ENCODE data around the gene NRDE2. TPM values are rescaled to one million over a fixed set of nuclear protein-coding genes. Genes with fewer than 3 reads are reported as not detected.

NRDE2 gene
- total and polyA plus RNA-seq, 4 donors, result 5.6 to 20.0 (median 13.7) TPM

- TF ChIP-seq GABPA (IDR thresholded peaks at IDR 0.05 in 1 of 2, conservative IDR thresholded peaks at IDR 0.05 in 1 of 2), result no peak
Observed at GRCh38 chr14:90304502-90304901, 27.2 kb downstream of the NRDE2 start (continued).

GRCh38 chr14:90303473-90303872 lies 28.3 kb downstream of the NRDE2 start:
- 72% methylated on average over 4 of the region's 4 CpGs for WGBS
- H3K27ac ChIP-seq (ENCODE audit: low read depth in 1 of 2, low read length in 2 of 2), result no peak overlapping the region
- H3K36me3 ChIP-seq (ENCODE audit: control insufficient read depth in 4 of 4, insufficient read depth in 3 of 4, low read depth in 1 of 4, low read length in 3 of 4), result peaks cover 0 to 20% (median 5%) of the 10 kb centered on the region in 4 donors
- H3K4me3 ChIP-seq (ENCODE audit: low read depth in 1 of 3, low read length in 3 of 3), result no peak overlapping the region
- H3K27me3 ChIP-seq (ENCODE audit: control insufficient read depth in 4 of 4, insufficient read depth in 4 of 4, low read length in 3 of 4), result no peaks in the 10 kb centered on the region
- TF ChIP-seq ATF3 (IDR thresholded peaks at IDR 0.05), result no peak
- peak; percentile 54 for TF ChIP-seq SP1 (IDR thresholded peaks at IDR 0.05)
- TF ChIP-seq HNF4A (conservative IDR thresholded peaks at IDR 0.05), result peak; percentile 41 to 87
- TF ChIP-seq HNF4G (IDR thresholded peaks at IDR 0.05), result peak; percentile 50
- TF ChIP-seq FOXA2 (IDR thresholded peaks at IDR 0.05), result no peak
- no peak for DNase-seq (ENCODE audit: low spot score)
- no peaks in the 10 kb centered on the region for H3K9me3 ChIP-seq (ENCODE audit: control insufficient read depth in 4 of 4, low read length in 3 of 4)
- no peak overlapping the region for H3K9ac ChIP-seq (ENCODE audit: low read depth in 1 of 2, low read length in 2 of 2)
- peaks cover 3 to 37% (median 25%) of the 10 kb centered on the region in 4 donors for H3K4me1 ChIP-seq (ENCODE audit: control insufficient read depth in 4 of 4, insufficient read depth in 4 of 4, low read length in 3 of 4)

GRCh38 chr14:90302529-90303303 lies 29.0 kb downstream of the NRDE2 start:
- Histone ChIP-seq H3K27me3 (ENCODE audit: control insufficient read depth in 4 of 4, insufficient read depth in 4 of 4, low read length in 3 of 4) (no peaks in the 10 kb centered on the region), H3K36me3 (ENCODE audit: control insufficient read depth in 4 of 4, insufficient read depth in 3 of 4, low read depth in 1 of 4, low read length in 3 of 4) (peaks cover 2 to 18% (median 6%) of the 10 kb centered on the region in 4 donors), H3K4me1 (ENCODE audit: control insufficient read depth in 4 of 4, insufficient read depth in 4 of 4, low read length in 3 of 4) (peaks cover 3 to 37% (median 25%) of the 10 kb centered on the region in 4 donors), H3K9ac (ENCODE audit: low read depth in 1 of 2, low read length in 2 of 2) (no peak overlapping the region), H3K27ac (ENCODE audit: low read depth in 1 of 2, low read length in 2 of 2) (peak overlapping the region in 1 of 2 donors; percentile 61), H3K9me3 (ENCODE audit: control insufficient read depth in 4 of 4, low read length in 3 of 4) (no peaks in the 10 kb centered on the region), H3K4me3 (ENCODE audit: low read depth in 1 of 3, low read length in 3 of 3) (no peak overlapping the region)
- 78% methylated on average over 10 of the region's 10 CpGs for WGBS
- DNase-seq (ENCODE audit: low spot score), result no peak
- no peak for TF ChIP-seq JUND (IDR thresholded peaks at IDR 0.05)
- no peak for TF ChIP-seq HNF4G (IDR thresholded peaks at IDR 0.05)
- no peak for TF ChIP-seq RAD21 (IDR thresholded peaks at IDR 0.05)
- TF ChIP-seq YY1 (IDR thresholded peaks at IDR 0.05), result no peak
- TF ChIP-seq EGR1 (IDR thresholded peaks at IDR 0.05; ENCODE audit: low read depth in 2 of 2), result no peak
- no peak for TF ChIP-seq ZBTB33 (IDR thresholded peaks at IDR 0.05)
- no peak for TF ChIP-seq FOXA2 (IDR thresholded peaks at IDR 0.05)
- TF ChIP-seq REST (IDR thresholded peaks at IDR 0.05), result no peak
- no peak for TF ChIP-seq MAX (IDR thresholded peaks at IDR 0.05)
- no peak for TF ChIP-seq ATF3 (IDR thresholded peaks at IDR 0.05)
- no peak for TF ChIP-seq SP1 (IDR thresholded peaks at IDR 0.05)
- no peak for TF ChIP-seq NR2F2 (IDR thresholded peaks at IDR 0.05)
- no peak for TF ChIP-seq FOXA1 (IDR thresholded peaks at IDR 0.05)
- TF ChIP-seq TAF1 (conservative IDR thresholded peaks at IDR 0.05), result no peak
- no peak for TF ChIP-seq RXRA (IDR thresholded peaks at IDR 0.05)
- no peak for TF ChIP-seq GABPA (IDR thresholded peaks at IDR 0.05 in 1 of 2, conservative IDR thresholded peaks at IDR 0.05 in 1 of 2)
- no peak for TF ChIP-seq CTCF (IDR thresholded peaks at IDR 0.05; ENCODE audit: low read depth, low read length, missing input control)
- no peak for TF ChIP-seq HNF4A (conservative IDR thresholded peaks at IDR 0.05)
